A549 (cell line): Measurements from ENCODE around the gene GJA3. TPM values are rescaled to one million over a fixed set of nuclear protein-coding genes. Genes with fewer than 3 reads are reported as not detected.
A peak's percentile ranks its signal among the peaks of the same experiment; 100 is the strongest.

Source experiments
- ATAC-seq, 2 experiments: fragments of 200-7000 bp in 1 of 2; fragments of >200 bp in 1 of 2; cut with Nextera tagmentation in 1 of 2; cut with Tn5 transposase in 1 of 2; 3 replicates each; pipeline versions ENCODE4 v1.8.0 to v1.9.1; 2018 to 2020; ENCODE audit warnings: mild to moderate bottlenecking in 1 of 2, moderate library complexity in 1 of 2
- CTCF ChIA-PET: fragments of 300-600 bp; sonication (Branson Sonifier 250); formaldehyde crosslinking; extraction: SDS; loops from one replicate; lab custom pipeline; 2021; ENCODE audit warnings: antibody characterized with exemption, inconsistent platforms; lab: Yijun Ruan, JAX
- POLR2A ChIA-PET: fragments of 350-600 bp; formaldehyde crosslinking; extraction: SDS; loops from one replicate; lab custom pipeline; 2021; ENCODE audit warnings: antibody characterized with exemption, inconsistent platforms; lab: Yijun Ruan, JAX
- DNase-seq, 2 experiments: peaks; one replicate each; pipeline versions ENCODE4 v3.0.0 to v3.0.0-alpha.2; 2011 to 2016; ENCODE audit warnings: low read depth in 1 of 2, low spot score in 1 of 2
- FAIRE-seq: peaks from 2 replicates; lab custom pipeline; 2011; peaks lifted over from hg19 to GRCh38; lab: Jason Lieb, UNC
- H3K27ac ChIP-seq, 2 experiments: fragments of >200 bp; sonication (Bioruptor Twin); formaldehyde crosslinking; 3 replicates each; pipeline ENCODE4 v1.5.1; 2016 to 2017
- H3K4me1 ChIP-seq: fragments of >200 bp; sonication (Bioruptor Twin); formaldehyde crosslinking; 3 replicates; pipeline ENCODE4 v1.6.1; 2016
- H3K4me2 ChIP-seq: fragments of >200 bp; sonication (Bioruptor Twin); formaldehyde crosslinking; 3 replicates; pipeline ENCODE4 v1.6.1; 2016
- H3K4me3 ChIP-seq: fragments of >200 bp; sonication (Bioruptor Twin); formaldehyde crosslinking; 3 replicates; pipeline ENCODE4 v1.5.1; 2016
- H3K9me3 ChIP-seq: fragments of >200 bp; sonication (Bioruptor Twin); formaldehyde crosslinking; 3 replicates; pipeline ENCODE4 v1.6.1; 2016
- CBX2 ChIP-seq: fragments of 200-600 bp; sonication (generic); IDR thresholded peaks from 2 replicates; pipeline ENCODE4 v1.6.1; 2016; ENCODE audit warnings: low read depth, mild to moderate bottlenecking, borderline replicate concordance
- CBX8 ChIP-seq: fragments of 200-600 bp; sonication (generic); IDR thresholded peaks from 2 replicates; pipeline ENCODE4 v1.6.1; 2016
- CEBPB ChIP-seq, 2 experiments: fragments of >200 bp in 1 of 2; sonication (Bioruptor Twin) in 1 of 2; formaldehyde crosslinking in 1 of 2; IDR thresholded peaks; 2 replicates each; pipeline ENCODE4 v1.6.1; 2012 to 2016
- CHD2 ChIP-seq: fragments of 150-350 bp; IDR thresholded peaks from 2 replicates; pipeline ENCODE4 v1.6.1; 2014; ENCODE audit warnings: low read length; ENCODE audit not compliant: partially characterized antibody
- CHD4 ChIP-seq: fragments of 200-600 bp; sonication (generic); IDR thresholded peaks from 2 replicates; pipeline ENCODE4 v1.6.1; 2016; ENCODE audit warnings: antibody characterized with exemption, mild to moderate bottlenecking, borderline replicate concordance
- EHF ChIP-seq: fragments of 250-450 bp; sonication (Bioruptor Pico); IDR thresholded peaks from 2 replicates; pipeline ENCODE4 v1.5.0; 2020; ENCODE audit warnings: mild to moderate bottlenecking
- FOSL2 ChIP-seq, 2 experiments: fragments of 450-650 bp in 1 of 2; fragments of >200 bp in 1 of 2; sonication (Bioruptor Twin) in 1 of 2; formaldehyde crosslinking; IDR thresholded peaks; 2 replicates each; pipeline versions ENCODE4 v1.5.0 to v1.6.1; 2016 to 2020; ENCODE audit warnings: mild to moderate bottlenecking in 1 of 2, moderate library complexity in 1 of 2
- FOXS1 ChIP-seq: fragments of 250-450 bp; sonication (Bioruptor Pico); IDR thresholded peaks from 2 replicates; pipeline ENCODE4 v1.5.0; 2020; ENCODE audit warnings: mild to moderate bottlenecking, moderate library complexity
- HES2 ChIP-seq: fragments of >200 bp; sonication (Bioruptor Twin); formaldehyde crosslinking; IDR thresholded peaks from 2 replicates; pipeline ENCODE4 v1.6.1; 2016
- HMGXB4 ChIP-seq: fragments of 250-450 bp; sonication (Bioruptor Pico); IDR thresholded peaks from 2 replicates; pipeline ENCODE4 v1.5.0; 2021; ENCODE audit warnings: mild to moderate bottlenecking, moderate library complexity, borderline replicate concordance
- HOXB13 ChIP-seq: fragments of 250-450 bp; sonication (Bioruptor Pico); IDR thresholded peaks from 2 replicates; pipeline ENCODE4 v1.5.0; 2020; ENCODE audit warnings: low read depth, mild to moderate bottlenecking, moderate library complexity
- KDM1A ChIP-seq: fragments of 200-600 bp; sonication (generic); IDR thresholded peaks from 2 replicates; pipeline ENCODE4 v1.6.1; 2016; ENCODE audit warnings: low read depth, mild to moderate bottlenecking
- MAFK ChIP-seq: fragments of 450-650 bp; IDR thresholded peaks from 2 replicates; pipeline ENCODE4 v1.6.1; 2014; ENCODE audit not compliant: partially characterized antibody
- RAD21 ChIP-seq, 2 experiments: fragments of >200 bp in 1 of 2; sonication (Bioruptor Twin) in 1 of 2; formaldehyde crosslinking in 1 of 2; IDR thresholded peaks in 1 of 2; conservative IDR thresholded peaks in 1 of 2; 2 replicates in 1 of 2; 3 replicates in 1 of 2; pipeline ENCODE4 v1.6.1; 2012 to 2018; ENCODE audit warnings: inconsistent platforms in 1 of 2
- RARB ChIP-seq: fragments of 250-450 bp; sonication (Bioruptor Pico); IDR thresholded peaks from 2 replicates; pipeline ENCODE4 v1.8.0; 2021; ENCODE audit warnings: mild to moderate bottlenecking, moderate library complexity
- RCOR1 ChIP-seq: fragments of 150-350 bp; IDR thresholded peaks from 2 replicates; pipeline ENCODE4 v1.6.1; 2014; ENCODE audit warnings: antibody characterized with exemption, low read length, low read depth
- REST ChIP-seq: fragments of 200-600 bp; sonication (generic); IDR thresholded peaks from 2 replicates; pipeline ENCODE4 v1.6.1; 2016; ENCODE audit warnings: antibody characterized with exemption, mild to moderate bottlenecking, moderate library complexity
- RFX5 ChIP-seq: fragments of 450-650 bp; IDR thresholded peaks from 2 replicates; pipeline ENCODE4 v1.7.1; 2014; ENCODE audit warnings: antibody characterized with exemption, mild to moderate bottlenecking, moderate library complexity
- SMC3 ChIP-seq: fragments of >200 bp; sonication (Bioruptor Twin); formaldehyde crosslinking; IDR thresholded peaks from 3 replicates; pipeline ENCODE4 v1.6.1; 2018; ENCODE audit warnings: inconsistent platforms
- SREBF2 ChIP-seq: fragments of 450-650 bp; IDR thresholded peaks from 2 replicates; pipeline ENCODE4 v1.6.1; 2014; ENCODE audit warnings: mild to moderate bottlenecking, moderate library complexity
- WGBS: methylation state at CpG from one replicate; pipeline ENCODE4 v1.1.6; 2017; ENCODE audit errors: missing lambda C conversion rate; 5-methylcytosine and 5-hydroxymethylcytosine counted together
- polyA plus RNA-seq, 4 experiments: library from polyadenylated mRNA; depleted of rRNA in 3 of 4; stranded (reverse); fragments of >200 nt; fragmentation: RNase III in 1 of 4; extraction: RNeasy Plus Mini Kit Qiagen cat#74134 plus additional on column Dnase treatment in 1 of 4; gene quantifications; 2 replicates in 3 of 4; 3 replicates in 1 of 4; pipeline ENCODE4 v1.2.3, GENCODE V29; 2011 to 2017
- TF ChIP-seq, protein P1 (sequence below): fragments of >200 bp; sonication (Bioruptor Twin); formaldehyde crosslinking; IDR thresholded peaks from 3 replicates; pipeline ENCODE4 v1.5.1; 2016
- TF ChIP-seq, protein P2 (sequence below): IDR thresholded peaks from 2 replicates; pipeline ENCODE4 v1.6.1; 2012; ENCODE audit warnings: low read depth, borderline replicate concordance

GJA3 gene
- polyA plus RNA-seq, 2 of the 4 experiments (the other 2 are of a cell fraction), result 0.06 to 0.19 TPM

GRCh38 chr13:20182231-20182846 lies 21.5 kb upstream of the GJA3 start:
- DNase-seq, result peak; percentile 58 to 71
- TF ChIP-seq EHF (CRISPR knock-in tag) (no peak), CHD4 (no peak), CHD2 (no peak), HMGXB4 (CRISPR knock-in tag) (no peak), SREBF2 (no peak), KDM1A (no peak), MAFK (no peak), CBX8 (no peak), FOXS1 (CRISPR knock-in tag) (no peak), HES2 (no peak), SMC3 (peak; percentile 60; the same call in 2 of the 3 replicates), HOXB13 (CRISPR knock-in tag) (no peak), CEBPB (IDR thresholded peaks at IDR 0.05) (no peak), RARB (CRISPR knock-in tag) (no peak), RAD21 (conservative IDR thresholded peaks at IDR 0.05 in 1 of 2, IDR thresholded peaks at IDR 0.05 in 1 of 2) (peak; percentile 60 to 67; a peak in 4 of 5 replicates)
- TF ChIP-seq, protein P1, sequence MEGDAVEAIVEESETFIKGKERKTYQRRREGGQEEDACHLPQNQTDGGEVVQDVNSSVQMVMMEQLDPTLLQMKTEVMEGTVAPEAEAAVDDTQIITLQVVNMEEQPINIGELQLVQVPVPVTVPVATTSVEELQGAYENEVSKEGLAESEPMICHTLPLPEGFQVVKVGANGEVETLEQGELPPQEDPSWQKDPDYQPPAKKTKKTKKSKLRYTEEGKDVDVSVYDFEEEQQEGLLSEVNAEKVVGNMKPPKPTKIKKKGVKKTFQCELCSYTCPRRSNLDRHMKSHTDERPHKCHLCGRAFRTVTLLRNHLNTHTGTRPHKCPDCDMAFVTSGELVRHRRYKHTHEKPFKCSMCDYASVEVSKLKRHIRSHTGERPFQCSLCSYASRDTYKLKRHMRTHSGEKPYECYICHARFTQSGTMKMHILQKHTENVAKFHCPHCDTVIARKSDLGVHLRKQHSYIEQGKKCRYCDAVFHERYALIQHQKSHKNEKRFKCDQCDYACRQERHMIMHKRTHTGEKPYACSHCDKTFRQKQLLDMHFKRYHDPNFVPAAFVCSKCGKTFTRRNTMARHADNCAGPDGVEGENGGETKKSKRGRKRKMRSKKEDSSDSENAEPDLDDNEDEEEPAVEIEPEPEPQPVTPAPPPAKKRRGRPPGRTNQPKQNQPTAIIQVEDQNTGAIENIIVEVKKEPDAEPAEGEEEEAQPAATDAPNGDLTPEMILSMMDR, result peak; percentile 67
- TF ChIP-seq, protein P2, sequence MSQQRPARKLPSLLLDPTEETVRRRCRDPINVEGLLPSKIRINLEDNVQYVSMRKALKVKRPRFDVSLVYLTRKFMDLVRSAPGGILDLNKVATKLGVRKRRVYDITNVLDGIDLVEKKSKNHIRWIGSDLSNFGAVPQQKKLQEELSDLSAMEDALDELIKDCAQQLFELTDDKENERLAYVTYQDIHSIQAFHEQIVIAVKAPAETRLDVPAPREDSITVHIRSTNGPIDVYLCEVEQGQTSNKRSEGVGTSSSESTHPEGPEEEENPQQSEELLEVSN, result no peak
- ChIA-PET CTCF (interaction anchor here (0.7 to 2.1 kb wide), 10 partner anchors 9 to 743 kb away, joined by 3 to 16 read pairs (median 4); partner anchors contain the start of genes GJB2 and IL17D), POLR2A (no interaction called here)
- H3K4me1 ChIP-seq, result no peaks in the 10 kb centered on the region
- WGBS, result 20% methylated on average over 5 of the region's 5 CpGs
- H3K27ac ChIP-seq, result no peak overlapping the region
- no peak overlapping the region; the same call in 2 of the 3 replicates for H3K4me2 ChIP-seq
- H3K4me3 ChIP-seq, result no peak overlapping the region
- no peak for FAIRE-seq
- ATAC-seq, result peak; percentile 93 to 96
- no peaks in the 10 kb centered on the region for H3K9me3 ChIP-seq

DNA sequence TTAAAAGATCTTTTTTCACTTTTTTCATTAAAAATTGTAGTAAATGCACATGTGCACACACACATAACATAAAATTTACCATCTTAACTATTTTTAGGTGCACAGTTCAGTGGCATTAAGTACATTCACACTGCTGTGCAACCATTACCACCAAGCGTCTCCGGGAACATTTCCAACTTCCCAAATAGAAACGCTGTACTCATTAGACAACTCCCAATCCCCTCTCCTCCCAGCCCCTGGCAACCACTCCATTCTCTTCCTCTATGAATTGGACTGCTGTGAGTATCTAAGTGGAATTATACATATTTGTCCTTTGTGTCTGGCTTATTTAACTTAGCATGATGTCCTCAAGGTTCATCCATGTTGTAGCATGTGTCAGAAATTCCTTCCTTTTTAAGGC lies 20.3 kb upstream of the GJA3 start:
- TF ChIP-seq KDM1A (no peak), HMGXB4 (CRISPR knock-in tag) (no peak), RFX5 (no peak), REST (no peak), RCOR1 (no peak), CBX2 (no peak), FOSL2 (IDR thresholded peaks at IDR 0.05) (no peak), FOSL2 (CRISPR knock-in tag; IDR thresholded peaks at IDR 0.05) (no peak)
- no peak overlapping the region for H3K27ac ChIP-seq
- POLR2A ChIA-PET, result no interaction called here
- 63% methylated on average over 3 of the region's 3 CpGs for WGBS
- no peaks in the 10 kb centered on the region for H3K9me3 ChIP-seq
- DNase-seq, result no peak
- no peak overlapping the region for H3K4me2 ChIP-seq
- no peak for FAIRE-seq
- H3K4me3 ChIP-seq, result no peak overlapping the region
- CTCF ChIA-PET, result interaction anchor here (0.9 to 2.1 kb wide), 6 partner anchors 11 to 744 kb away, joined by 3 to 16 read pairs (median 6); partner anchors contain the start of genes GJB2 and IL17D
- H3K4me1 ChIP-seq, result no peaks in the 10 kb centered on the region
- ATAC-seq, result no peak
